GM12891 (cell line): ENCODE data around the gene MAPRE2.

ENCODE experiments used
- POLR2A ChIP-seq: IDR thresholded peaks from 2 replicates; pipeline ENCODE4 v1.6.1; 2011; ENCODE audit warnings: low read depth, low read length, control low read depth
- POLR2AphosphoS5 ChIP-seq: IDR thresholded peaks from 2 replicates; pipeline ENCODE4 v1.6.1; 2011; ENCODE audit warnings: low read depth, low read length, control low read depth
- POU2F2 ChIP-seq: IDR thresholded peaks from 2 replicates; pipeline ENCODE4 v1.6.1; 2011; ENCODE audit warnings: low read depth, mild to moderate bottlenecking, control low read depth, low read length, moderate library complexity
- SPI1 ChIP-seq: IDR thresholded peaks from 2 replicates; pipeline ENCODE4 v1.6.1; 2011; ENCODE audit warnings: low read depth, low read length, control low read depth
- TAF1 ChIP-seq: IDR thresholded peaks from 2 replicates; pipeline ENCODE4 v1.6.1; 2011; ENCODE audit warnings: low read depth, low read length, control low read depth

DNA sequence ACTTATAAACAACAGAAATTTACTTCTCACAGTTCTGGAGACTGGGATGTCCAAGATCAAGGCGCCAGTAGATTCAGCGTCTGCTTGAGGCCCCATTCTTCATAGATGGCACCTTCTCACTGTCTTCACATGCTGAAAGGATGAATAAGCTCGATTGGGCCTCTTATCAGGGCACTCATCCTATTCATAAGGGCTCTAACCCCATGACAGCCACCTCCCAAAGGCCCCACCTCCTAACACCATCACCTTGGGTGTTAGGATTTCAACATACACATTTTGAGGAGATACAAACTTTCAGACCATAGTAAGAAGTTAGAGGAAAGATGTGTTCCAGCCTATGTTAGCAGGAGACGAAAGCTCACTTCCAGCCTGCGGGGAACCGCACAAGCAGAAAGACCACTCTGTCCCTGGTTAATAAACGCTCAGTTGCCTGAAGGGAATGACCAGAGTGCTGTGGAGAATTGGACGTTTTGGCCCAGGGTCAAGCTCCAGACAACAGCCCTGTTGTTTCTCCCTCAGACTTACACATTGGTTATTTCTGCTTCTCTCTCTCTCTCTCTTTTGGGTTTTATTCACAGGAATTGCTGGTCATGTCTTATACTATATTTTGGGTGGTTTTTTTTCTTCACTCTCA is 90.3 kb downstream of the MAPRE2 start:
- no peak for TF ChIP-seq POU2F2
- TF ChIP-seq POLR2AphosphoS5: no peak
- TF ChIP-seq POLR2A: no peak
- TF ChIP-seq SPI1: no peak
- no peak for TF ChIP-seq TAF1
